ENCODE data around the gene ARID3A.

DNA sequence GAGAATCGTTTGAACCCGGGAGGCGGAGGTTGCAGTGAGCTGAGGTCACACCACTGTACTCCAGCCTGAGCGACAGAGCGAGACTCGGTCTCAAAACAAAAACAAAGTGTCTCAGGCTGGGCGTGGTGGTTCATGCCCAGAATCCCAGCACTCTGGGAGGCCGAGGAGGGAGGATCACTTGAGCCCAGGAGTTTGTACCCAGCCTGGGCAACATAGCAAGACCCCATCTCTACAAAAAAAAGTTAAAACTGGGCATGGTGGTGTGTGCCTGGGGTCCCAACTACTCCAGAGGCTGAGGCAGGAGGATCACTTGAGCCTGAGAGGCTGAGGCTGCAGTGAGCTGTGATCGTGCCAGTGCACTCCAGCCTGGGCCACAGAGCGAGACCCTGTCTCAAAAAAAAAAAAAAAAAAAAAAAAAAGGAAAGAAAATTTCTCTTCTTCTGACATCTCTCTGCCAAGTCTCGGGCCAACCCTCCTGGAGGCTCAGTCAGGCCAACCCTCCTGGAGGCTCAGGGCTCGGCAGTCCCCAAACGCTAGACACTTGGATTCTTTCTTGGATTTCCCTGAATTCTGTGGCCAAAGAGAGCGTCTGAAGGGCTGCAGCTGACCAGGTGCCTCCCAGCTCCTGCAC lies 26.3 kb downstream of the ARID3A start:
- TF ChIP-seq POLR2A (IDR thresholded peaks at IDR 0.05) (no peak), POLR2AphosphoS5 (IDR thresholded peaks at IDR 0.05) (no peak)
- TF ChIP-seq, protein P1, sequence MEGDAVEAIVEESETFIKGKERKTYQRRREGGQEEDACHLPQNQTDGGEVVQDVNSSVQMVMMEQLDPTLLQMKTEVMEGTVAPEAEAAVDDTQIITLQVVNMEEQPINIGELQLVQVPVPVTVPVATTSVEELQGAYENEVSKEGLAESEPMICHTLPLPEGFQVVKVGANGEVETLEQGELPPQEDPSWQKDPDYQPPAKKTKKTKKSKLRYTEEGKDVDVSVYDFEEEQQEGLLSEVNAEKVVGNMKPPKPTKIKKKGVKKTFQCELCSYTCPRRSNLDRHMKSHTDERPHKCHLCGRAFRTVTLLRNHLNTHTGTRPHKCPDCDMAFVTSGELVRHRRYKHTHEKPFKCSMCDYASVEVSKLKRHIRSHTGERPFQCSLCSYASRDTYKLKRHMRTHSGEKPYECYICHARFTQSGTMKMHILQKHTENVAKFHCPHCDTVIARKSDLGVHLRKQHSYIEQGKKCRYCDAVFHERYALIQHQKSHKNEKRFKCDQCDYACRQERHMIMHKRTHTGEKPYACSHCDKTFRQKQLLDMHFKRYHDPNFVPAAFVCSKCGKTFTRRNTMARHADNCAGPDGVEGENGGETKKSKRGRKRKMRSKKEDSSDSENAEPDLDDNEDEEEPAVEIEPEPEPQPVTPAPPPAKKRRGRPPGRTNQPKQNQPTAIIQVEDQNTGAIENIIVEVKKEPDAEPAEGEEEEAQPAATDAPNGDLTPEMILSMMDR (IDR thresholded peaks at IDR 0.05), result no peak
